ENCODE measurements around the gene AR.

Gene AR

GRCh38 chrX:67545036-67545821 lies 1.4 kb downstream of the AR start:
- ATAC-seq (replicated peaks) (no peak), DNase-seq (no peak)
- Mint-ChIP-seq H3K36me3 (no peaks in the 10 kb centered on the region), H3K4me1 (peaks cover 0 to 2% of the 10 kb centered on the region in 2 donors), H3K27me3 (peaks cover 23 to 29% of the 10 kb centered on the region in 2 donors), H3K4me3 (no peak overlapping the region), H3K9me3 (peaks cover 0 to 5% of the 10 kb centered on the region in 2 donors), H3K27ac (no peak overlapping the region)

DNA sequence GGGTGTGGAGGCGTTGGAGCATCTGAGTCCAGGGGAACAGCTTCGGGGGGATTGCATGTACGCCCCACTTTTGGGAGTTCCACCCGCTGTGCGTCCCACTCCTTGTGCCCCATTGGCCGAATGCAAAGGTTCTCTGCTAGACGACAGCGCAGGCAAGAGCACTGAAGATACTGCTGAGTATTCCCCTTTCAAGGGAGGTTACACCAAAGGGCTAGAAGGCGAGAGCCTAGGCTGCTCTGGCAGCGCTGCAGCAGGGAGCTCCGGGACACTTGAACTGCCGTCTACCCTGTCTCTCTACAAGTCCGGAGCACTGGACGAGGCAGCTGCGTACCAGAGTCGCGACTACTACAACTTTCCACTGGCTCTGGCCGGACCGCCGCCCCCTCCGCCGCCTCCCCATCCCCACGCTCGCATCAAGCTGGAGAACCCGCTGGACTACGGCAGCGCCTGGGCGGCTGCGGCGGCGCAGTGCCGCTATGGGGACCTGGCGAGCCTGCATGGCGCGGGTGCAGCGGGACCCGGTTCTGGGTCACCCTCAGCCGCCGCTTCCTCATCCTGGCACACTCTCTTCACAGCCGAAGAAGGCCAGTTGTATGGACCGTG lies 2.2 kb downstream of the AR start:
- Mint-ChIP-seq H3K27ac (no peak overlapping the region), H3K4me3 (peak overlapping the region in 1 of 2 donors; percentile 39), H3K36me3 (no peaks in the 10 kb centered on the region), H3K9me3 (peaks cover 0 to 3% of the 10 kb centered on the region in 2 donors), H3K27me3 (peaks cover 23 to 26% of the 10 kb centered on the region in 2 donors), H3K4me1 (peaks cover 0 to 2% of the 10 kb centered on the region in 2 donors)
- ATAC-seq (replicated peaks): peak in 1 of 2 donors; percentile 45
- DNase-seq: no peak

DNA sequence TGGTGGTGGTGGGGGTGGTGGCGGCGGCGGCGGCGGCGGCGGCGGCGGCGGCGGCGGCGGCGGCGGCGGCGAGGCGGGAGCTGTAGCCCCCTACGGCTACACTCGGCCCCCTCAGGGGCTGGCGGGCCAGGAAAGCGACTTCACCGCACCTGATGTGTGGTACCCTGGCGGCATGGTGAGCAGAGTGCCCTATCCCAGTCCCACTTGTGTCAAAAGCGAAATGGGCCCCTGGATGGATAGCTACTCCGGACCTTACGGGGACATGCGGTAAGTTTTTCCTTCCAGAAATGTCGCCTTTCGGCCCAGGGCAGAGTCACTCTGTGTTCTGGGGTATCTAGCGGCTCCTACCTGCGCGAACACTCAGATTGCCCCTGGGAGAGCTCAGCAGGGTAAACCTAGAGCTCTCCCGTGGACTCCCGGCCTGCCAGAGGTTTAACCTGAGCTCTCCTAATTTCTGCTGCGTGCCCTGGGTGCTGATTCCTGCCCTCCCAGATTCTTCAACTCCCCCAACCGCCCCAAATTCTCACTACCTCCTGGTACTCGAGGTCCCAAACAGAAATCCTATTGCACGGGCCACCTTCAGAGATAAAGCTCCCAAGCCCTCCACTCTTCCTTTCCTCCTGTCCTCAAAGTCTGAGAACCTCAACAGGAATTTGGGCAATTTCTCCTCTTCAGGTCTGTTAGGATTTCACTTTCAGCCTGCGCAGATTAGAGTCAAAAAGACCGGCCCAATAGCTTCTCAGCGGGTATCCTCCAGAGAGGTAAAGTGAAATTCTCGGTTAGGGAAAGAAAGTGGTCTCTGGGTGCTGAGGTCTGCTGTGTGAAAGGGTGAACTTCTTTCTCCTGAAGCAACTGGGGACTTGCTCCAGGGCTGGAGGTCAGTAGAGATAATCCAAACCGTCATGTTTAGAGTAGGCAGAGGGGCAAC lies 2.9 kb downstream of the AR start:
- Mint-ChIP-seq H3K4me1 (peaks cover 0 to 2% of the 10 kb centered on the region in 2 donors), H3K27ac (no peak overlapping the region), H3K9me3 (no peaks in the 10 kb centered on the region), H3K27me3 (peaks cover 23% of the 10 kb centered on the region in 2 donors), H3K36me3 (no peaks in the 10 kb centered on the region), H3K4me3 (peak overlapping the region in 1 of 2 donors; percentile 14)
- DNase-seq (no peak), ATAC-seq (replicated peaks) (no peak)

DNA sequence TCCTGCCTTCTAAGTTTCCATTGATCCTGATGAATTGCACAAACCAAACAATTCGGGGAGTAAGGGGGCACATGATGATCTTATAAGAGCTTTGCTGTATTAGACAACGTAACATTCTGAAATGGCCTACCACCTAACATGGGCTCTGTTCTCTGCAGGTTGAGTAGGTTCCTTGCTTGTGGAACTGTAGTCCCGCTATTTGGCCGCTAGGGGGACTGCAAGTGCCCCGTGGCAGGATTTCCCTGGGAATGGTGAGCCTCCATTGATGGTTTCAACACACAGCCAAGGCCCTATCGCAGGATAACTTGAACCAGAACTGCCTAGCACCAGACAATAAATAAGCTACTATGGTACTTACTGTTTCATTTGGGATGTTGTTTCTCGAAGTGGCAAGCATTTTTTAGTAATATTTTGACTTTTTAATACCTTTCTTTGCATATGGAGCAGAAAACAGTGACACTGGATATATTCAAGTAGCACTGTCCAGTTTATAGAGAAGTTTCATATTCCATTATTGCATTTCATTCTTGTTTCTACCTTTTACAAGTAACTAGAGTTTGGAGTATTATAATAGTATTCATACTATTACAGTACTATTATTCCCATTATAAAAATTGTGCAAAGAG lies 11.9 kb downstream of the AR start:
- no peaks in the 10 kb centered on the region for H3K36me3 Mint-ChIP-seq
- ATAC-seq (replicated peaks): no peak
- H3K4me3 Mint-ChIP-seq: no peak overlapping the region
- H3K9me3 Mint-ChIP-seq: peaks cover 0 to 1% of the 10 kb centered on the region in 2 donors
- H3K27ac Mint-ChIP-seq: no peak overlapping the region
- H3K4me1 Mint-ChIP-seq: no peaks in the 10 kb centered on the region
- peaks cover 0 to 5% of the 10 kb centered on the region in 2 donors for H3K27me3 Mint-ChIP-seq
- no peak for DNase-seq

GRCh38 chrX:67558267-67558666 lies 14.4 kb downstream of the AR start:
- Mint-ChIP-seq H3K4me3 (no peak overlapping the region), H3K36me3 (no peaks in the 10 kb centered on the region), H3K4me1 (no peaks in the 10 kb centered on the region), H3K27me3 (no peaks in the 10 kb centered on the region), H3K27ac (no peak overlapping the region), H3K9me3 (no peaks in the 10 kb centered on the region)
- no peak for ATAC-seq (replicated peaks)
- no peak for DNase-seq

- no peaks in the 10 kb centered on the region for H3K27me3 Mint-ChIP-seq
- no peaks in the 10 kb centered on the region for H3K9me3 Mint-ChIP-seq
- H3K4me3 Mint-ChIP-seq: no peak overlapping the region
- no peak for DNase-seq
- ATAC-seq (replicated peaks): no peak
- H3K27ac Mint-ChIP-seq: no peak overlapping the region
- no peaks in the 10 kb centered on the region for H3K4me1 Mint-ChIP-seq
- H3K36me3 Mint-ChIP-seq: no peaks in the 10 kb centered on the region
These were observed 19.9 kb downstream of the AR start for GRCh38 chrX:67563469-67564448.

GRCh38 chrX:67564475-67564874 lies 20.7 kb downstream of the AR start:
- Mint-ChIP-seq H3K4me1 (no peaks in the 10 kb centered on the region), H3K4me3 (no peak overlapping the region), H3K27me3 (no peaks in the 10 kb centered on the region)

GRCh38 chrX:67568769-67569168 lies 24.9 kb downstream of the AR start:
- H3K4me1 Mint-ChIP-seq: no peaks in the 10 kb centered on the region
- no peaks in the 10 kb centered on the region for H3K9me3 Mint-ChIP-seq
- no peak for DNase-seq
- H3K4me3 Mint-ChIP-seq: no peak overlapping the region
- H3K27me3 Mint-ChIP-seq: no peaks in the 10 kb centered on the region
- H3K36me3 Mint-ChIP-seq: no peaks in the 10 kb centered on the region
- no peak overlapping the region for H3K27ac Mint-ChIP-seq
- ATAC-seq (replicated peaks): no peak

More at GRCh38 chrX:67564475-67564874, 20.7 kb downstream of the AR start:
- Mint-ChIP-seq H3K9me3 (no peaks in the 10 kb centered on the region), H3K27ac (no peak overlapping the region), H3K36me3 (no peaks in the 10 kb centered on the region)
- ATAC-seq (replicated peaks): no peak
- no peak for DNase-seq

- Mint-ChIP-seq H3K36me3 (no peaks in the 10 kb centered on the region), H3K9me3 (no peaks in the 10 kb centered on the region), H3K27me3 (no peaks in the 10 kb centered on the region), H3K4me3 (no peak overlapping the region), H3K4me1 (no peaks in the 10 kb centered on the region), H3K27ac (no peak overlapping the region)
- no peak for DNase-seq
- ATAC-seq (replicated peaks): no peak
These were observed 27.0 kb downstream of the AR start for GRCh38 chrX:67570839-67571238.

GRCh38 chrX:67574696-67575095 lies 30.9 kb downstream of the AR start:
- Mint-ChIP-seq H3K27me3 (peaks cover 0 to under 1% of the 10 kb centered on the region in 2 donors), H3K27ac (no peak overlapping the region), H3K4me1 (no peaks in the 10 kb centered on the region), H3K9me3 (peaks cover 0 to under 1% of the 10 kb centered on the region in 2 donors), H3K4me3 (no peak overlapping the region), H3K36me3 (no peaks in the 10 kb centered on the region)
- no peak for ATAC-seq (replicated peaks)
- DNase-seq: no peak

GRCh38 chrX:67582436-67582835 lies 38.6 kb downstream of the AR start:
- Mint-ChIP-seq H3K27ac (no peak overlapping the region), H3K36me3 (no peaks in the 10 kb centered on the region), H3K4me1 (no peaks in the 10 kb centered on the region), H3K9me3 (peaks cover 2 to 3% of the 10 kb centered on the region in 2 donors), H3K27me3 (peaks cover 0 to 3% of the 10 kb centered on the region in 2 donors), H3K4me3 (no peak overlapping the region)
- no peak for DNase-seq
- no peak for ATAC-seq (replicated peaks)

DNA sequence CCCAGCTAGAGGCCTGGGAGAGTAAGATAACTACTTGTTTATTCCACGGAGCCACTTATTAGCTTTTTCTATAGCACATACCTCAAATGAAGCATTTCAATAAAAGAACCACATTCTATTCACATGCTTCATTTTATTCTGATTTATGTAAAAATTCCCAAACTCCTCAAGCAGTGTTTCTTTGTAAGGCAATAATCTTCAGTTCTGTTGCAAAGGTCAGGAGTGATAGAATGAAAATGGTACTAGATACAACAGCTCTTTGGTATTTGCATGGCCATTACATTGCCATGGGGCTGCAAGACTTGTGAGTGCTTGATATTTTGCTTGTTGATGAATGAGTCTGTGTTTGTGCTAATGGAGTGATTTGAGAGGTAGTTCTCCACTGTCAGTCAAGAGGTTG lies 39.4 kb downstream of the AR start:
- no peaks in the 10 kb centered on the region for H3K4me1 Mint-ChIP-seq
- H3K27me3 Mint-ChIP-seq: peaks cover 0 to 3% of the 10 kb centered on the region in 2 donors
- DNase-seq (no peak), ATAC-seq (replicated peaks) (no peak)
- no peak overlapping the region for H3K4me3 Mint-ChIP-seq
- no peak overlapping the region for H3K27ac Mint-ChIP-seq
- H3K36me3 Mint-ChIP-seq: no peaks in the 10 kb centered on the region
- H3K9me3 Mint-ChIP-seq: peaks cover 2 to 3% of the 10 kb centered on the region in 2 donors

DNA sequence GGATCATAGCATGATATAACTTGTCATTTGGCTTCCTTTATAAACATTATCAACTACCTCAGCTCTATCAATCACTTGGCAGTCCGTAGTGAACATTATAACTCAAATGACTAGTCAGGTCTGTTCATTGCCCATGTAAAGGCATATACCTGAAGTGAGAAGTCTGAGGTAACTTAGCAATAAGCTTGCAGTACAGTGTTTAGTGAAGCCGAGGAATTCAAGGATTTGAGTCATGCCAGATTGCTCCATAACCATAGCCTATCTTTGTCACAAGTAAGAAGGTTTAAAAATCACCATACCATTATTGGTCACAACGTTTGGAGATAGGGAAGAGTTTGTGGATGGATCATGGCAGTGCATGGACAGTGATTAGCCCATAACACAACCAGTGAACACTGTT lies 41.6 kb downstream of the AR start:
- ATAC-seq (replicated peaks) (no peak), DNase-seq (no peak)
- Mint-ChIP-seq H3K27ac (no peak overlapping the region), H3K4me1 (no peaks in the 10 kb centered on the region), H3K4me3 (no peak overlapping the region), H3K27me3 (no peaks in the 10 kb centered on the region), H3K36me3 (no peaks in the 10 kb centered on the region), H3K9me3 (peaks cover 0 to 2% of the 10 kb centered on the region in 2 donors)
